ENCODE measurements around the gene CFI. TPM values are rescaled to one million over a fixed set of nuclear protein-coding genes. Genes with fewer than 3 reads are reported as not detected.

Gene CFI
- total RNA-seq, 1 donor, result 17.3 TPM

- no peak for TF ChIP-seq CTCF (IDR thresholded peaks at IDR 0.05; ENCODE audit: insufficient read depth, low read depth, low read length)
- no peak overlapping the region for H3K4me3 ChIP-seq (ENCODE audit: low read depth, low read length)
- peak; percentile 4 for DNase-seq (ENCODE audit: low read depth)
Observed at GRCh38 chr4:109764376-109764775, 37.4 kb downstream of the CFI start.

GRCh38 chr4:109760682-109761081, 41.1 kb downstream of the CFI start:
- TF ChIP-seq CTCF (IDR thresholded peaks at IDR 0.05; ENCODE audit: insufficient read depth, low read depth, low read length), result no peak
- DNase-seq (ENCODE audit: low read depth), result no peak
- no peak overlapping the region for H3K4me3 ChIP-seq (ENCODE audit: low read depth, low read length)

GRCh38 chr4:109755656-109756055, 46.1 kb downstream of the CFI start:
- no peak for TF ChIP-seq CTCF (IDR thresholded peaks at IDR 0.05; ENCODE audit: insufficient read depth, low read depth, low read length)
- no peak overlapping the region for H3K4me3 ChIP-seq (ENCODE audit: low read depth, low read length)
- DNase-seq (ENCODE audit: low read depth), result no peak

GRCh38 chr4:109754093-109754857, 47.5 kb downstream of the CFI start:
- DNase-seq (ENCODE audit: low read depth), result no peak
- H3K4me3 ChIP-seq (ENCODE audit: low read depth, low read length), result no peak overlapping the region
- TF ChIP-seq CTCF (IDR thresholded peaks at IDR 0.05; ENCODE audit: insufficient read depth, low read depth, low read length), result no peak

- no peak for DNase-seq (ENCODE audit: low read depth)
- TF ChIP-seq CTCF (IDR thresholded peaks at IDR 0.05; ENCODE audit: insufficient read depth, low read depth, low read length), result no peak
- H3K4me3 ChIP-seq (ENCODE audit: low read depth, low read length), result no peak overlapping the region
Observed at GRCh38 chr4:109752525-109752924, 49.3 kb downstream of the CFI start.

GRCh38 chr4:109751852-109752251, 49.9 kb downstream of the CFI start:
- no peak overlapping the region for H3K4me3 ChIP-seq (ENCODE audit: low read depth, low read length)
- no peak for TF ChIP-seq CTCF (IDR thresholded peaks at IDR 0.05; ENCODE audit: insufficient read depth, low read depth, low read length)
- DNase-seq (ENCODE audit: low read depth), result no peak

Measured in fibroblast of villous mesenchyme (primary cell).